Caki2 (cell line): ENCODE measurements around the gene HOXB4. TPM values are rescaled to one million over a fixed set of nuclear protein-coding genes. Genes with fewer than 3 reads are reported as not detected.

Source experiments
- DNase-seq: peaks from one replicate; pipeline ENCODE4 v3.0.0-alpha.2; 2015; ENCODE audit warnings: low read depth
- in situ Hi-C: cut with HindIII; loops from 2 replicates; pipeline ENCODE4 v1.10.0; 2016; ENCODE audit warnings: low sequenced_read_pairs, low pct_unique_long_range_greater_than_20kb, mixed read lengths
- total RNA-seq: library from RNA; depleted of rRNA; stranded (reverse); fragments of >200 nt; shearing (Covaris generic); gene quantifications from 2 replicates; pipeline ENCODE4 v1.2.3, GENCODE V29; 2014; ENCODE audit warnings: low replicate concordance

Gene HOXB4
- total RNA-seq, 1 experiment from 2014 or later: 2.7 TPM

DNA sequence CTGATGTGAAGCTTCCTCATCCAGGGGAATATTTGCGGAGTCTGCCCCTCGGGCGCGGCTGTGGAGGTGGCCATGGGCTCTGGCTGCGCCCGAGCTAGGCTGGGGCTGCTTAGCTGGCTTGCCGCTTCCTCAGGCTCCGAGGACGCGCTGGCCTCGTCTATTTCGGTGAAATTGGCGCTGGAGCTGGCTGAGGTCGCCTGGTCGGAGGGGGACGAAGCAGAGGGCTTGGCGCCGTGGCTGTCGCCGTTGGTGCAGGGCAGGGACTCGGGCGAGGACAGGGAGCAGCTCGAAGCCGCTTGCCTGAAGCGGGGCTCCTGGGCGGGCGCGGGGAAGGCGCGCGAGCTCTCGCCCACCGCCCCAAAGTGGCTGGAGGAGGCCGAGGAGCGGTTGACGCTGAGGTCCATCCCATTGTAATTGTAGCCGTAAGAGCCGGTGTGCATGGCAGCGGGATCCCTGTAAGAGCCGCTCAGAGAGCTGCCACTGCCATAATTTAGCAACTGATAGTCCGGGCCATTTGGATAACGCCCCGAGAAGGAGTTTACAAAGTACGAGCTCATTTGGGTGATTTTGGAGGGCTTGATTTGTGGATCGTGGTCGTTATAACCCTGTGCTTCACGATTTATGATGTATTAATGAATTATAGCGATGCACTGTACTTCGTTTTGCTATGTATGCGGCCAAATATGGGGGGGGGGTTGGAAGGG is 15.1 kb upstream of the HOXB4 start, which contains the start of gene HOXB5:
Gene HOXB5 (minus strand): TSS at position 654 of the 704 bp plus-strand sequence. CDS start 97 bp downstream, at position 557.
- in situ Hi-C loops: no loop called here
- DNase-seq: no peak

DNA sequence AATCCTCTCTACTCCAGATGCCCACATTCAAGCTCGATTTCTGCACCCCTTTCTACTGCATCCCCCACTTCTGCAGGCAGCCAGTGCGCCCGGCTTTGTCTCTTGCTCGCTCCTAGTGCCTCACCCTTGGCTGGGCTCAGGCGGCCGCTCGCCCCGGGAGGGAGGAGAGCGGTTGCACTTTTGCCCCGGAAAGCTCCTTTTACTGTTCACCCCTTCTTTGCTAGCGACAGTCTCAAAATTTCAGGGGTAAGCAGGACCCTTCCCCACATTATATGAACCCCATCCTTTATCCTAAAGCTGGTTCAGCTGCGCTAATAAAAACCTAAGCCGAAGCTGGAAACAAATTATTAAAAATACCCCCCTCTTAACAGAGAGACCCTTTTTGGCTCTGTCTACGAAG is 14.4 kb upstream of the HOXB4 start:
- no peak for DNase-seq
- in situ Hi-C loops: no loop called here

DNA sequence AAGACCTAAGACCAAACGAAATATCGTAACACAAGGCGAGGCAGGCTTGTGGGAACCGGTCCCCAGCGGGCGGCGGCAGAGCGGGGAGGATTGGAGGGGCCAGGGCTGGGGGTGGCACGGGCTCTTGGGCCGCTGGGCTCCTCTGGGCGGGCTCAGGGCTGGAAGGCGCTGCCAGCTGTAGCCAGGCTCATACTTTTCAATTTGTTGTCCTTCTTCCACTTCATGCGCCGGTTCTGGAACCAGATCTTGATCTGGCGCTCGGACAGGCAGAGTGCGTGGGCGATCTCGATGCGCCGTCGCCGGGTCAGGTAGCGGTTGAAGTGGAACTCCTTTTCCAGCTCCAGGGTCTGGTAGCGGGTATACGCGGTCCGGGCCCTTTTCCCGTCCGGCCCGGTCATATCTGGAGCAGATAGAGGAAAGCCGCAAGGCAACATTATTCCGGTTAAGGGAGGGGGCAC is 13.9 kb upstream of the HOXB4 start:
- DNase-seq: no peak
- in situ Hi-C loops: no loop called here

DNA sequence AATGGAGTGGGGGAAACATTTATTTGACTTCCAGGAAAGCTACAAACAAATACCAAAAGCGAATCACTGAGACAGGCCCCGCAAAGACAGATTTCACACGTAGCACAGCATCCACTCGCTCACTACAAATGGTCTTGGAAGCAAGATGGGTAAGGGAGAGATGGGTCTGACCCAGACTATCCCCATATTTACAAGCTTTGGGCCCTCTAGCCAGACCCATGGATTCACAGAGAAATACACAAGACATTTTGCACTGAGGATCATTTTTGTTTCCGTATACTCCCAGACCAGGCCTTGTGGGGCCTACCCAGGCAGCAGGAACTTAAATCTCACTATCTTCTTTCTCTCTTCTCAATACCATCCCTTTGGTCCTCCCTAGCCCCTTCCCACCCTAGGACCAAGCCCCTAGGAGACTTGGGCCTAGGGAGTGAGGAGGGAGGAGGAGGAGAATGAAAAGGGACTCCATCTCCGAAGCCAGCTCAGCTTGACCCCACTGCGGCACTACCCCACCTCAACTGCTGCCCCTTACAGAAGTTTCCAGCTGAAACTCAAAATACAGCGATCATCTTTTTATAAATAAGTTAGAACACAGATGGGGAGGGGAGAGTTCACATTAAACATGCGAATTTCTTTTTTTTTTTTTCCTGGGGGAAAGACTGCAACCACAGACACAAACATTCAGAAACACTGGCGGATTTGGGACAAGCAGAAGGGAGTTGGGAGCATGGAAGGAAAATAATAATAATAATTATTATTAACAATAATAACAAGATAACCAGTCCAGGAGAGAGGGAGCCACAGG is 13.3 kb upstream of the HOXB4 start:
- DNase-seq: no peak
- in situ Hi-C loops: no loop called here

DNA sequence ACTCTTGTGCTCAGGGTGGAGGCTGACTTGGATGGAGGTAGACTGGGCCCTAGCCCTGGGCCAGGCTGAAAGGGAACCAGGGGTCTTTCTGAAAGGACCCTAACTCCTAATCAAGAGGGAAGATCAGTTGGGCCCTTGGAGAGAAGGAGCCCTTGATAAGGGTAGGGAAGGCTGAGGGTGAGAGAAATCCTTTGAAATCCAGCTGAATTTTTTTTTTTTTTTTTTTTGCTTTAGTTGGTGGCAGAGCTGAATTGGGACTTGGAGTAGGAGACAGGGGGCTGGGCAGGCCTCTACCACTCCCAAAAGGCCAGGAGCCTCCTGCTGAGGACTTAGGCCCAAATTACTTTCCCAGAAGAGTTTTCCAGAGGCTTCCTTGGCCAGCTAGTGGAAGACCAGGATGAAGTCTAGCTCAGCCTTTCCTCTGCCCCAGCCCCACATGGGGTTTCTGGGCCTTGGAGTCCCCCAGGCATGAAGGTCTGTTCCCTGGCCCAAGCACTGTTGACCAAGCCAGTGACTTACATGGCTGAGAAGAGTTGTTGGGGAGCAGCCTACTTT is 12.5 kb upstream of the HOXB4 start:
- in situ Hi-C loops: no loop called here
- DNase-seq: no peak

DNA sequence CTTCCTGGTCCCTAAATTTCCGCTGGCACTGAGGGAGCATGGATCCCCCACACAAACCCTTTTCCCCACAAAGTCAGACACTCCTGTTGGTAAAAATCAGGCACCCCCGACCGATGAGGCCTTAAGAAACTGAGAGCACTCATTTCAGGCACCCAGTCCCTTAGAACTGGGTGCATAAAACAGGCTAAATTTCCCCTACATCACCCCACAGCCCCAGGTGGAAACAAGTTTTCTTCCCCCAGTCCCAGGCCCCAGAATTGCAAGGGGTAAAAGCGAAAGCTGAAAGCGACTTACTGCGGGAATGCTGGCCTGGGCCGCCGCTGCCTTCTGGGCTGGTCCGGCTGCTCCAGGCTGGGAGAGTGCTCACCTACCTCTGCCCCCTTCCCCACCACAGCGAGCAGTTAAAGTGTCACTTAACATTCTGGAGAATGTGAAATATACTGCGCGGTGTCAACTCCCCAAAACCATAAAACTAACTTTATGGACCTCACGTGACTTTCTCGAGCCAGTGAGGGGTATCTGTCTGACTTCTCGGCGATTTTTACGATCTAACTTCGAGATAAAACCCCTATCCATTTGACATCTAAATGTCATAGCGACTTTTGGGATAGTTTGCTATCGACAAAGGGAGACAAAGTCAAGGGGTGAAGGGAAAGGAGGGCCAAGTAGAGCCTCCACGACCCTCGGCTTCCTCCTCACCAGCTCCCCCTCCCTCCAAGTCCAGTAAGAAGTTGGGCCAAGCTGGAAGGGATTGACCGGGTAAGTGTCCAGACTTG is 11.9 kb upstream of the HOXB4 start, which contains the start of gene HOXB3:
Gene HOXB3 (minus strand): TSS at position 411 of the 776 bp plus-strand sequence. CDS start 37,767 bp downstream, outside the sequence.
- in situ Hi-C loops: no loop called here
- DNase-seq: no peak

DNA sequence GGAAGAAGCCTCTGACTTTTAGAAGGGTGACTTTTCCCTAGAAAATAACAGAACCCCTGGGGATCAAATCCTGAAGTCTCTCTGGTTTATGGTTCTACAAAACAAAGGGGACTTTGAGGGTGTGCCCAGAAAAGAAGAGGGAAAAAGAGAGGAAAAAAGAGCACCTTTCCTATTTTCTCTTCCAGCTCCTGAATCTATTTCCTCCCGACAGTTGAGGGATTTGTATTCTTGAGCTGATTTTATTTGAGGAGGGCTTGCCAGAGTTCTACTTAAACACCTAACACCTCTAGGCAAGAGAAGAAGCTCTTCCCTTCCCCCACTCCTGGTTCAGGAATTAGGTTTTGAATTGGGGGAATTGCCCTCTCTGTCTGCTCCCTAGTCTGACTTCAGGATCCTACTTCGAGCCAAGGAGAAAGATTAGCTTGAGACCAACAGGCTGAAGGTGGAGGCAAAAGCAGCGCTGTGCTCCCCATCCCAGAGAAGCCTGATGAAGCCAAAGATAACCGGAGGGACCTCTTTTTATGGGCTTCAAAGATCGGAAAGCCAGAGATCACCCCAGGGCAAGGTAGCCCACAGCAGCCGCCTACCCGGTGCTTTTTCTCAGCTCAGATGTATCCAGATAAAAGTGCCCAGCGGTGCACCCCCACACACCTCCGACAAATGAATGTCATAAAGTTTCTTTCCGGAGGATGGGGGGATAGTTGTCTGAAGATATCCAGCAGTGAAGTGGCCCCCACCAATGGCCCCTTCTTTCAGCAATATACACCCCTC is 11.1 kb upstream of the HOXB4 start:
- DNase-seq: no peak
- in situ Hi-C loops: no loop called here

DNA sequence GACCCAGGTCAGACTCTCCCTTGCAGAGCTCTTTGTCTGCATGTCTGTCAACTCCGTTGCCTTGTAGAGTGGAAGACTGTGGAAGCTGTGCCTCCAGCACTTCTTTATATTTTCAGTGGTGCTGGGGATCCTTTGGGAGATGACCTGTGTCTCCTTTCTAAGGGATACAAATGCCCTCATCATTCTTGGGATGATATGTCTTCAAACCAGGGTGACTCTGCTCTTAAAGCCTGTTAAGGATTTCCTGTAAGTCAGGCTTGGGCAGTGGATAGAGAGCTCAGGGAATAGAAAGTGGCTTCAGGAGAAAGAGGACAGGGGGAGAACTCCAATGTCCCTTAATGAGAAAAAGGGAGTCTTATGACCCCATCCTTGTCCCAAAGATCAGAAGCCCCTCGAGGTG is 10.4 kb upstream of the HOXB4 start:
- no peak for DNase-seq
- in situ Hi-C loops: no loop called here

DNA sequence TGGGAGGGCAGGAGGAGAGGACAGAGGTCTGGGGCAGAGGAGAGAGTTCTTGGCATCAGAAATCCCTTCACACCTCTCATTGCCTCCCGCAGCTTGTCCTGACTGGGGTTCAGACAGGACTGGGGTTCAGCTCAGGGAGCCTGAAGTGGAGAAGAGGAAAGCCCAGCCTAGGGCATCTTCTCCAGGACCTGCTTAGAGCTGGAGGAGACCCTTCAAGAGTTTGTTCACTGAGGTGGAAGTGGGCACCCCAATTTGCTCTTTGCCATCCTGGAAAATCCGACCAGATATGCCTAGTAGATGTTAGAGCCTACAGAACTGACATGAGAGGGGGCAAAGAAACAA is 9.9 kb upstream of the HOXB4 start:
- DNase-seq: no peak
- in situ Hi-C loops: no loop called here

DNA sequence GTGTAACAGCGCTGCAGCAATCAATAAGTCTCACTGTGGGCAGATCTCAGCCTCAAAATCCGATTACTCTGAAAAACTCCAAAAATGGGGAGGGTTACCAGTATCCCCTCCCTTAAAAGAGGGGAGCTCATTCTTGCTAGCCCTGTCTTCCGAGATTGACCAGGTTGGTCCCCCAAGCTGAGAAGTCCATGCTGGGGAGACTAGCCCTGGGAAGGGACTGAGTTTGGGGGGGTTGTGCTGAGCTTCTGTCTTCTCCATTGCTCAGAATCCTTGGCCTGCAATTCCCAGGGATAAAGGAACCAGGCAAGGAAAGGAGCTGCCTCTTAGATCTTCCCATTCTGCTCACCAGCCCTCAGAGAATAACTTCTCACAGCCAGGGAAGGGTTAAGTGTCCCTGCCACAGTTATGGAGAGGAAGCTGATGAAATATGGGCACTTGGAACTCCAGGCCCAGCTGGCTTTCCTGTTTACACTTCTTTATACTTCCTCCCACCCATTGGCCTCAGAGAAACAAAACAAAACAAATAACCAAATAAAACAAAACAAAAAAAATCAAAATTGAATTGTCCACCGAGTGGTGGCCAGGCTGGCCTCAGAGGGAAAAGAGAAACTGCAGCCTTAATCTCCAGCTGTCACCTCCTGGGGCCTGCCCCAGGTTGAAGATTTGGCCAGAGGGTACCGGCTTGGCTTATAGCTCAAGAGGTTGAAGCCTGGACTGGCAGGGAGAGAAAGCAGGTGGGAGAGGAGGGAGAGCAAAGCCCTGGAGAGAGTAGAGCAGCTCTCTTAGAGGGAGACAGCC is 9.3 kb upstream of the HOXB4 start:
- in situ Hi-C loops: no loop called here
- no peak for DNase-seq

DNA sequence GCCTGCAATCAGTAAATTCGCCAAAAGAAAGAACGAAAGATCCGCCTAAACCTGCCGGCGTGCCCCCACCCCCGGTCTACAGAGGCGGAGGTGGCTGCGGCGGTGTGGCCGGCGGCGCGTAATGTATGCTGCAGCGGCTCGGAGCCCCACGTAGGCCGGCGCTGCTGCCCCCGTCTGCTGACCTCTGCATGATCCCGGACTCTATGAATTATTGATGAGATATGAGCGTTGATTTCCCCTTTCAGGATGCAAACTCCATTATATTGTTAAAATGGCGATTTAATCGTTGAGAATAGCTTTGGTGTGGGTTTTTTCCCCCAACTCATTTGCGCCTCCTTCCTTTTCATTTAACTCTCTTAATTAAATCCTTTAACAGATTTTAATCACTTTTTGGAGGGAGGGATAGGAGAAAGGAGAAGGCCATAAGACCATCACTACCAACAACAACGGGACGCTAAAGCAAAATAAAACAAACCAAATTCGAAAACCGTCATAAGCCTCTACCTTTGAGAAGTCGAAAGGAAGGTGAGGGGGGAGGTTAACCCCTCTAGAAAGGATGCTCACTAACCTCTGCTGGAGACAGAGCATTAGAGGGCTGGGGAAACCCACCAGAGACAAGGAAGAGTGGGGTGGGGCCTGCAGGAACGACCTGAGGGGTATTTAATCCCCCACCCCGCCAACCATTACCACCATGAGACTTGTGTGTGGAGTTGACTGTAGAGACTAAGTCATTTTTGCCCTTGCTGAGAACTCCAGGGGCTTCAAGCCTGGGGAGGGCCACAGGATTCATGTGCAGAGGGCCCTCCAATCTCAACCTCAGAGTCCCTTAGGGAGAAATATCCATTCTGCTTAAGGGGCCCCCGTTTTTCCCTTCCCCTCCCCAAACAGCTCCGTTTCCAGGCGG is 8.5 kb upstream of the HOXB4 start:
- DNase-seq: no peak

DNA sequence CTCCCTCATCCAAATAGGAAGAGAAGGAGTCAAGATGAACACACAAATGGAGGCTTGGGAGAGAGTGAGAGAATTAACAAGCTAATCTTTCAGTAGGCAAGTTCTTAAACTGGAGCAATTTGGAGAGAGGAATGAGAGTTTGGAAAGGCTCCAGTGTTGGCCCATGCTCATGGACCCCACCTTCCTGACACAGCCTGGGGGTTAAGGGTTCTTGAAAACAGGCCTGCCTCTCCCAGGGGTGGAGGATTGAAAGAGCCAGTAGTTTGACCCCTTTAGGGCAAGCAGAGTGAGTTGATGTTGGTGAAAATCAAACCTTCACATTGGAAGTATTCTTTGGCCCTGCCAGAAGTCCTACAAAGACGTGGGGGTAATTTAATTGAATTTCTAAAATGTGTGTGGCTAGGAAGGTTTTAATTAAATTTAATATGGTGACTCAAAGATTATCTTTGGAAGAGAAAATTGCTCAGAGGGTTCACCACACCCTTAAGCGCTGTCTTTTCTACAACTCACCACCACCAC is 6.1 kb upstream of the HOXB4 start:
- in situ Hi-C loops: no loop called here
- DNase-seq: no peak

More for the DNA sequence above, 8.5 kb upstream of the HOXB4 start:
- in situ Hi-C loops: no loop called here

DNA sequence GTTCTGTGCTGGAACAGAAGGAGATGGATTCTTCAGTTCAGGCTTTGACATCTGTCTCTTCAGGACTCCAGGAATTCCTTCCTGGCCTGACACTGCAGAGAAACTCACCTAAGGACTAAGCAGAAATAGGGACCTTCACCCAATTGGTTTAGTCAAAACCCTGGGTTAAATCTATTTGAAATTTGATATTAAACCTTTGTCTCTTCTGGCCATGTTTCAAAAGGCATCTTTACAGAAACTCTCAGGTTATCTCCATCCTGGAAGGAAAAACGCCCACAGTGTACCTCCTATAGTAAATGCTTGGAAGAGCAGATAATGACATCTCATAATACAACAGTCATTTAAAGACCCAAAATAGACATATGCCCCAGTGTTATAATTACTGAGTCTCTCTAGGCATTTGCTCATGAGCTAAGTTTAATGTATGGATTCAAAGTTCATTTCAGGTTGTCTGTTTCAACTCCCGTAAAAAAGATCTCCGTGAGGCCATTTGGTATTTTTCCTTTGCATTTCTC is 5.6 kb upstream of the HOXB4 start:
- in situ Hi-C loops: no loop called here
- DNase-seq: no peak

DNA sequence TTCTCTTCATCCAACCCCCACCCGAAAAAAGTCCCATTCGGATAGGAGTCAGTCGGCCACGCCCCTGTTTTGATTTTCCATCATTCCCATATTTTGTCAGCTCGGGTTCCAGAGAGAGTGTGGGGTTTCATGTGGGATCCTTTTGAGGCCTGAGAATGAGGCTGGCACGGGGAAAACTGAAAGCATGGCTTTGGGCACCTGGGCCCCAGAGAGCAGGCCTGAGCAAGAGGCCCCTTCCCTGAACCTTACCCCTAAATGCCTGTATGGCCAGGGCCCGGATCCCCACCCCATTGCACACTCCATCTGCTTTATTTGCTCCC is 4.6 kb upstream of the HOXB4 start:
- in situ Hi-C loops: no loop called here
- no peak for DNase-seq

DNA sequence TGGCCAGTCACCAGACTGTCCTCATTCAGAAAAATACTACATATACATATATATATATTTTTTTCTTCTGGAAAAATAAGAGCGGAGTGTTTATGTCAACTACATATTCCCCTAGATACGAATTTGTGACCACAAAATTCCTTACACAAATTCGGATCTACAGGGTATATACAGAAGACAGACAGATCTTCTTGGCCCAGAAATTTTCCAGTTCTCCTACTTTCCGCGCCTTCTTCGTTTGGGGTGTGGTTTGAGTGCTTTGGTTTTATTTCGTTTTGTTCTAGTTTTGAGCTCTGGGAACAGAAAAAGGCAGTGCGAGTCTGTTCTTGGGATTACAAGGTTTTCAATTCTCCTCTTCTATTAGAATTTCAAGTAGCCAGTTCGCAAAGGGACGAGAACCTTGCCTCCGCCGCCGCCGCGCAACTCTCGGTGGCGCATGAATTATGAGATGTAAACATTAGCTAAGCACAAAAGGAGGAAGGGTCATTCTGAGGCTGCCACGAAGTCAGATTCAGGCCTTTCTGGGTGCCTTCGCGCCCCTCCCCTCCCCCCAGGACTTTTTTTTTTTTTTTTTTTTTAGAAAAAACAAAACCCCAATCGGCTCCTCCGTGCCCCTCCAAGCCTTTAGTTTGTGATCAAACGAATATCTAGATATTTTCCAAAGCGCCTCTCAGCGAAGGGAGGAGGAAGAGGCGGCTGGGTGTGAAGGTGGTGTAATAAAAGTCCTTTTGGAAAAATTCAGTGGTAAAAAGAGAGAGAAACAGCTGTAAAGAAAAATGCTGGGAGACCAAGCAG is 1.8 kb upstream of the HOXB4 start:
- DNase-seq: no peak
- in situ Hi-C loops: no loop called here
